ENCODE measurements around the gene GXYLT2. TPM values are rescaled to one million over a fixed set of nuclear protein-coding genes. Genes with fewer than 3 reads are reported as not detected.

Gene GXYLT2
- polyA plus RNA-seq, 1 donor = 3.1 TPM

GRCh38 chr3:72973786-72974185 is 85.9 kb downstream of the GXYLT2 start:
- Histone ChIP-seq H3K27ac (ENCODE audit: low read length) (peak overlapping the region; percentile 58), H3K36me3 (ENCODE audit: control insufficient read depth, insufficient read depth, low read length) (no peaks in the 10 kb centered on the region), H3K4me3 (ENCODE audit: low read length) (no peak overlapping the region), H3K4me1 (ENCODE audit: control insufficient read depth, insufficient read depth, low read length) (peaks cover 14% of the 10 kb centered on the region), H3K27me3 (ENCODE audit: control insufficient read depth, insufficient read depth, low read length) (no peaks in the 10 kb centered on the region), H3K9me3 (ENCODE audit: control insufficient read depth, low read depth, low read length) (no peaks in the 10 kb centered on the region)
- 100% methylated on average over 1 of the region's 2 CpGs for WGBS (ENCODE audit: insufficient coverage, low lambda C conversion rate)
- no peak for DNase-seq

GRCh38 chr3:72974956-72975355 is 87.1 kb downstream of the GXYLT2 start:
- no peak for DNase-seq
- Histone ChIP-seq H3K4me3 (ENCODE audit: low read length) (no peak overlapping the region), H3K9me3 (ENCODE audit: control insufficient read depth, low read depth, low read length) (no peaks in the 10 kb centered on the region), H3K27me3 (ENCODE audit: control insufficient read depth, insufficient read depth, low read length) (no peaks in the 10 kb centered on the region), H3K27ac (ENCODE audit: low read length) (no peak overlapping the region), H3K4me1 (ENCODE audit: control insufficient read depth, insufficient read depth, low read length) (peaks cover 10% of the 10 kb centered on the region), H3K36me3 (ENCODE audit: control insufficient read depth, insufficient read depth, low read length) (no peaks in the 10 kb centered on the region)
- WGBS (ENCODE audit: insufficient coverage, low lambda C conversion rate) = no CpG with 5 or more reads among the region's 4 CpGs

DNA sequence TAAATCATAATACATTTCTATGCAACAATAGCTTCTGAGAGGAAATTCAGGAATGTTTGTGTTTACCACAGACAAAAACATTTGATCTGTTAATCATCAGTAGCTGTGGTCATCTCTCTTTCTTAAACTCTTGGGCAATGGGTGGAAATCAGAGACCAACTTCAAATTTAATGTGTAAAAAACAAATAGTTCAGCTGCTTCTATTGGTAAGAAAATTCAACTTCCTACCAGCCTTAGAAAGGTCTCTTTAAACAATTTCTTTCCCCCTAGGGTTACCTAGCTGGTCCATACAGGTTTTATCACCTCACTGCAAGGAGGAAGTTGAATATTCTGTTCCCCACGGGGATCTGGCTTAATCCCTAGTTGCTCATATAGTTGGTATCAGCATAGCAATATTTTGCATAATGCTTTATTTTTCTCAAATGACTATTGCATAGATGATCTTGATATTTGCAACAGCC is 88.5 kb downstream of the GXYLT2 start:
- H3K27me3 ChIP-seq (ENCODE audit: control insufficient read depth, insufficient read depth, low read length) = no peaks in the 10 kb centered on the region
- no CpG with 5 or more reads among the region's 1 CpG for WGBS (ENCODE audit: insufficient coverage, low lambda C conversion rate)
- peaks cover 10% of the 10 kb centered on the region for H3K4me1 ChIP-seq (ENCODE audit: control insufficient read depth, insufficient read depth, low read length)
- no peak for DNase-seq
- no peaks in the 10 kb centered on the region for H3K36me3 ChIP-seq (ENCODE audit: control insufficient read depth, insufficient read depth, low read length)
- H3K27ac ChIP-seq (ENCODE audit: low read length) = no peak overlapping the region
- no peak overlapping the region for H3K4me3 ChIP-seq (ENCODE audit: low read length)
- no peaks in the 10 kb centered on the region for H3K9me3 ChIP-seq (ENCODE audit: control insufficient read depth, low read depth, low read length)

- H3K9me3 ChIP-seq (ENCODE audit: control insufficient read depth, low read depth, low read length) = no peaks in the 10 kb centered on the region
- H3K4me3 ChIP-seq (ENCODE audit: low read length) = no peak overlapping the region
- 100% methylated on average over 1 of the region's 5 CpGs for WGBS (ENCODE audit: insufficient coverage, low lambda C conversion rate)
- no peak for DNase-seq
- no peaks in the 10 kb centered on the region for H3K27me3 ChIP-seq (ENCODE audit: control insufficient read depth, insufficient read depth, low read length)
- H3K36me3 ChIP-seq (ENCODE audit: control insufficient read depth, insufficient read depth, low read length) = no peaks in the 10 kb centered on the region
- H3K4me1 ChIP-seq (ENCODE audit: control insufficient read depth, insufficient read depth, low read length) = peaks cover 8% of the 10 kb centered on the region
- H3K27ac ChIP-seq (ENCODE audit: low read length) = no peak overlapping the region
Measured at GRCh38 chr3:72977060-72977808, 89.4 kb downstream of the GXYLT2 start.

- H3K9me3 ChIP-seq (ENCODE audit: control insufficient read depth, low read depth, low read length) = peaks cover 8% of the 10 kb centered on the region
- peaks cover 6% of the 10 kb centered on the region for H3K4me1 ChIP-seq (ENCODE audit: control insufficient read depth, insufficient read depth, low read length)
- H3K4me3 ChIP-seq (ENCODE audit: low read length) = no peak overlapping the region
- WGBS (ENCODE audit: insufficient coverage, low lambda C conversion rate) = 65% methylated on average over 2 of the region's 3 CpGs
- no peak for DNase-seq
- no peaks in the 10 kb centered on the region for H3K27me3 ChIP-seq (ENCODE audit: control insufficient read depth, insufficient read depth, low read length)
- no peaks in the 10 kb centered on the region for H3K36me3 ChIP-seq (ENCODE audit: control insufficient read depth, insufficient read depth, low read length)
- H3K27ac ChIP-seq (ENCODE audit: low read length) = peak overlapping the region; percentile 25
Measured at GRCh38 chr3:72982609-72983366, 94.9 kb downstream of the GXYLT2 start.

- H3K4me1 ChIP-seq (ENCODE audit: control insufficient read depth, insufficient read depth, low read length) = peaks cover 6% of the 10 kb centered on the region
- H3K9me3 ChIP-seq (ENCODE audit: control insufficient read depth, low read depth, low read length) = peaks cover 8% of the 10 kb centered on the region
- no peaks in the 10 kb centered on the region for H3K27me3 ChIP-seq (ENCODE audit: control insufficient read depth, insufficient read depth, low read length)
- no peak for DNase-seq
- no peaks in the 10 kb centered on the region for H3K36me3 ChIP-seq (ENCODE audit: control insufficient read depth, insufficient read depth, low read length)
- H3K27ac ChIP-seq (ENCODE audit: low read length) = no peak overlapping the region
- no peak overlapping the region for H3K4me3 ChIP-seq (ENCODE audit: low read length)
- no CpG with 5 or more reads among the region's 1 CpG for WGBS (ENCODE audit: insufficient coverage, low lambda C conversion rate)
Measured at GRCh38 chr3:72985576-72985975, 97.7 kb downstream of the GXYLT2 start.

DNA sequence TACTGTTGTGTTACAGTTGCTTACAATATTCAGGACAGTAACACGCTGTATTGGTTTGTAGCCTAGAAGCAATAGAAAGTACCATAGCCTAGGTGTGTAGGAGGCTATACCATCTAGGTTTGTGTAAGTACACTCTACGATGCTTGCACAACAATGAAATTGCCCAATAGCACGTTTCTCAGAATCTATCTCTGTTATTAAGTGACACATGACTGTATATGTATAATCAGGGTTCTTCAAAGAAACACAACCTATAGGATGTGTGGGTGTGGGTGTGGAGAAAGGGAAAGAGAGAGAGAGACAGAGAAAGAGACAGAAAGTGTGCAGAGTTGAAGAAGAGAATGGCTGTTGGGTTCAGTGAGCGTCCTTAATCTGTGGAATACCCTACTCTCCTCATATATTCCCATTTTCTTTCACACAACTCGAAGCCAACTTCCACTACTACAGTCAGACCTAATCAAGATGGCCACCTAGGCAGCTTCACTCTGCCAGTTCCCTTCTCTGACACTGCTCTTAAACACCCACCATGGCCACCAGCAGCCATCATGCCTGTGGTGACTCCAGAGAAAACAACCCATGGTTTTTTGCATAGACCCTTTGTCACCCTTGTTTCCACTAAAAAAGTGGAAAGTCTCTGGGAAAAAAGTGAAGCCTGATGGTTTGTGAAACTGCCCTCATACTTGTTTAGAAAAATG is 103.0 kb downstream of the GXYLT2 start:
- no CpG with 5 or more reads among the region's 5 CpGs for WGBS (ENCODE audit: insufficient coverage, low lambda C conversion rate)
- peak; percentile 55 to 81 for DNase-seq
- no peak overlapping the region for H3K27ac ChIP-seq (ENCODE audit: low read length)
- peaks cover 2% of the 10 kb centered on the region for H3K4me1 ChIP-seq (ENCODE audit: control insufficient read depth, insufficient read depth, low read length)
- H3K36me3 ChIP-seq (ENCODE audit: control insufficient read depth, insufficient read depth, low read length) = no peaks in the 10 kb centered on the region
- peaks cover under 1% of the 10 kb centered on the region for H3K9me3 ChIP-seq (ENCODE audit: control insufficient read depth, low read depth, low read length)
- H3K27me3 ChIP-seq (ENCODE audit: control insufficient read depth, insufficient read depth, low read length) = no peaks in the 10 kb centered on the region
- no peak overlapping the region for H3K4me3 ChIP-seq (ENCODE audit: low read length)

DNA sequence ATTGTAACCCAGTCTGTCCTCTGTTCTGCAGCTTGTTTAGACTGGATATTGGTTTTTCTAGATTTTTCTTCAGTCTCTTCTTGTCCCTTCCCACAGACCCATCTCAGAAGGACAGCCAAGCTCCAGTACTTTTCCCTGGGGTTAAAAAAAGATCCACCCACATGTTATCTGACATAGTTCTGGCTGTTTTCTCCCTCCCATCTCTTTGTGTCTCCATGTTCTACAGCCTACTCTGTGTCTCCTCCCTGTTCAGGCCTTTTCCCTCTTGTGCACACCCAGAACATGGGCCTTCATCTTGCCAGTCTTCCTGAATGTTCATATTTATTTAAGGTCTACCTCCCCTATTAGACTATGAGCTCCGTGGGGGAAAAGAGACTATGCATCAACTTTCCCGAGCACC is 103.7 kb downstream of the GXYLT2 start:
- Histone ChIP-seq H3K27ac (ENCODE audit: low read length) (no peak overlapping the region), H3K9me3 (ENCODE audit: control insufficient read depth, low read depth, low read length) (no peaks in the 10 kb centered on the region), H3K36me3 (ENCODE audit: control insufficient read depth, insufficient read depth, low read length) (no peaks in the 10 kb centered on the region), H3K4me1 (ENCODE audit: control insufficient read depth, insufficient read depth, low read length) (peaks cover 7% of the 10 kb centered on the region), H3K27me3 (ENCODE audit: control insufficient read depth, insufficient read depth, low read length) (no peaks in the 10 kb centered on the region), H3K4me3 (ENCODE audit: low read length) (no peak overlapping the region)
- no CpG with 5 or more reads among the region's 2 CpGs for WGBS (ENCODE audit: insufficient coverage, low lambda C conversion rate)
- DNase-seq = no peak

- WGBS (ENCODE audit: insufficient coverage, low lambda C conversion rate) = no CpG with 5 or more reads among the region's 6 CpGs
- Histone ChIP-seq H3K9me3 (ENCODE audit: control insufficient read depth, low read depth, low read length) (no peaks in the 10 kb centered on the region), H3K27ac (ENCODE audit: low read length) (no peak overlapping the region), H3K36me3 (ENCODE audit: control insufficient read depth, insufficient read depth, low read length) (no peaks in the 10 kb centered on the region), H3K4me1 (ENCODE audit: control insufficient read depth, insufficient read depth, low read length) (peaks cover 7% of the 10 kb centered on the region), H3K27me3 (ENCODE audit: control insufficient read depth, insufficient read depth, low read length) (no peaks in the 10 kb centered on the region), H3K4me3 (ENCODE audit: low read length) (no peak overlapping the region)
- DNase-seq = no peak
Measured at GRCh38 chr3:72993391-72993790, 105.5 kb downstream of the GXYLT2 start.

GRCh38 chr3:72995337-72995736 is 107.5 kb downstream of the GXYLT2 start:
- Histone ChIP-seq H3K27ac (ENCODE audit: low read length) (no peak overlapping the region), H3K4me1 (ENCODE audit: control insufficient read depth, insufficient read depth, low read length) (peaks cover 12% of the 10 kb centered on the region), H3K9me3 (ENCODE audit: control insufficient read depth, low read depth, low read length) (no peaks in the 10 kb centered on the region), H3K27me3 (ENCODE audit: control insufficient read depth, insufficient read depth, low read length) (no peaks in the 10 kb centered on the region), H3K4me3 (ENCODE audit: low read length) (no peak overlapping the region), H3K36me3 (ENCODE audit: control insufficient read depth, insufficient read depth, low read length) (peaks cover 10% of the 10 kb centered on the region)
- no CpG with 5 or more reads among the region's 10 CpGs for WGBS (ENCODE audit: insufficient coverage, low lambda C conversion rate)
- no peak for DNase-seq

Data from large intestine (tissue), 3 donors.